GM23248 (cell line): Measurements from ENCODE around the gene ARHGAP8. TPM values are rescaled to one million over a fixed set of nuclear protein-coding genes. Genes with fewer than 3 reads are reported as not detected.

ENCODE experiments used
- DNase-seq: peaks from one replicate; pipeline ENCODE4 v3.0.0-alpha.2; 2015
- H2AFZ ChIP-seq: fragments of 200-600 bp; sonication (generic); 2 replicates; pipeline ENCODE4 v1.6.1; 2016; ENCODE audit warnings: antibody characterized with exemption
- H3F3A ChIP-seq: fragments of 200-600 bp; sonication (generic); 2 replicates; pipeline ENCODE4 v1.6.1; 2016; ENCODE audit warnings: mild to moderate bottlenecking, antibody characterized with exemption, mixed run types; ENCODE audit not compliant: insufficient read depth
- H3K27ac ChIP-seq: fragments of 200-600 bp; sonication (generic); 2 replicates; pipeline ENCODE4 v1.5.1; 2016; ENCODE audit warnings: mild to moderate bottlenecking
- H3K27me3 ChIP-seq: fragments of 200-600 bp; sonication (generic); replicated peaks from 2 replicates; pipeline ENCODE4 v1.6.1; 2016; ENCODE audit warnings: mild to moderate bottlenecking; ENCODE audit not compliant: insufficient read depth
- H3K36me3 ChIP-seq: fragments of 200-600 bp; sonication (generic); 2 replicates; pipeline ENCODE4 v1.6.1; 2016; ENCODE audit warnings: low read depth, mild to moderate bottlenecking
- H3K4me1 ChIP-seq: fragments of 200-600 bp; sonication (generic); 2 replicates; pipeline ENCODE4 v1.6.1; 2016; ENCODE audit warnings: mild to moderate bottlenecking; ENCODE audit not compliant: insufficient read depth
- H3K4me2 ChIP-seq: fragments of 200-600 bp; sonication (generic); one replicate; pipeline ENCODE4 v1.6.1; 2016; ENCODE audit warnings: mild to moderate bottlenecking; ENCODE audit not compliant: unreplicated experiment
- H3K4me3 ChIP-seq: fragments of 200-600 bp; sonication (generic); 2 replicates; pipeline ENCODE4 v1.5.1; 2016; ENCODE audit warnings: mild to moderate bottlenecking
- H3K79me2 ChIP-seq: fragments of 200-600 bp; sonication (generic); 2 replicates; pipeline ENCODE4 v1.6.1; 2016; ENCODE audit warnings: mild to moderate bottlenecking; ENCODE audit not compliant: insufficient read depth
- H3K9ac ChIP-seq: fragments of 200-600 bp; sonication (generic); 2 replicates; pipeline ENCODE4 v1.6.1; 2016; ENCODE audit warnings: mild to moderate bottlenecking
- H3K9me2 ChIP-seq: fragments of 200-600 bp; sonication (generic); 2 replicates; pipeline ENCODE4 v1.6.1; 2016; ENCODE audit warnings: mixed run types, mild to moderate bottlenecking, moderate library complexity; ENCODE audit not compliant: insufficient read depth
- H3K9me3 ChIP-seq: fragments of 200-600 bp; sonication (generic); one replicate; pipeline ENCODE4 v1.6.1; 2017; ENCODE audit warnings: low read depth
- H4K20me1 ChIP-seq: fragments of 200-600 bp; sonication (generic); 2 replicates; pipeline ENCODE4 v1.6.0; 2016; ENCODE audit not compliant: insufficient read depth
- EZH2 ChIP-seq: fragments of 200-600 bp; sonication (generic); IDR thresholded peaks from 2 replicates; pipeline ENCODE4 v1.6.1; 2018; ENCODE audit warnings: antibody characterized with exemption, mild to moderate bottlenecking; ENCODE audit not compliant: insufficient read depth, poor library complexity, severe bottlenecking
- EZH2phosphoT487 ChIP-seq: fragments of 200-600 bp; sonication (generic); IDR thresholded peaks from 2 replicates; pipeline ENCODE4 v1.6.1; 2018; ENCODE audit warnings: antibody characterized with exemption, moderate library complexity, mild to moderate bottlenecking, low read depth; ENCODE audit not compliant: insufficient read depth
- WGBS, 2 experiments: methylation state at CpG; one replicate each; pipeline ENCODE4 v1.1.6; 2015 to 2017; ENCODE audit warnings: low lambda C conversion rate in 2 of 2, low coverage in 1 of 2; ENCODE audit errors: missing lambda C conversion rate in 2 of 2; 5-methylcytosine and 5-hydroxymethylcytosine counted together
- in situ Hi-C: fragments of 300-500 bp; cut with MboI; formaldehyde crosslinking; loops from 2 replicates; pipeline ENCODE4 v1.15.0; 2020
- polyA plus RNA-seq: library from polyadenylated mRNA; unstranded; fragments of >200 nt; fragmentation: Nextera tagmentation; extraction: Ambion mirVana; gene quantifications from 2 replicates; pipeline ENCODE4 v1.2.1, GENCODE V29; 2016
- total RNA-seq: library from RNA; depleted of rRNA; stranded (reverse); fragments of >200 nt; shearing (Covaris generic); gene quantifications from 2 replicates; pipeline ENCODE4 v1.2.3, GENCODE V29; 2014

ARHGAP8 gene
- total and polyA plus RNA-seq, 2 experiments from 2014 or later, result 0.54 TPM; not detected in 1

- Histone ChIP-seq H3K9me3 (no peaks in the 10 kb centered on the region), H2AFZ (no peak overlapping the region), H3K27me3 (peaks cover 7% of the 10 kb centered on the region), H3K27ac (no peak overlapping the region), H3K9ac (no peak overlapping the region), H3K79me2 (no peaks in the 10 kb centered on the region), H3F3A (no peaks in the 10 kb centered on the region), H3K4me3 (no peak overlapping the region), H3K36me3 (no peaks in the 10 kb centered on the region), H4K20me1 (no peaks in the 10 kb centered on the region), H3K4me1 (no peaks in the 10 kb centered on the region), H3K4me2 (no peak overlapping the region), H3K9me2 (no peaks in the 10 kb centered on the region)
- TF ChIP-seq EZH2, result no peak
- no peak for TF ChIP-seq EZH2phosphoT487
- DNase-seq, result no peak
- WGBS, 2 experiments, result 69 to 79% methylated on average over 16 to 17 of the region's 17 CpGs
- in situ Hi-C loops, result no loop called here
Measured at GRCh38 chr22:44740307-44740706, 12.1 kb upstream of the ARHGAP8 start.

- Histone ChIP-seq H3K9me3 (no peaks in the 10 kb centered on the region), H3K36me3 (no peaks in the 10 kb centered on the region), H2AFZ (no peak overlapping the region), H3K9me2 (no peaks in the 10 kb centered on the region), H3K27ac (no peak overlapping the region), H3K79me2 (no peaks in the 10 kb centered on the region), H3K4me3 (no peak overlapping the region), H3K4me1 (no peaks in the 10 kb centered on the region), H4K20me1 (no peaks in the 10 kb centered on the region), H3K27me3 (peaks cover 15% of the 10 kb centered on the region), H3K4me2 (no peak overlapping the region), H3K9ac (no peak overlapping the region), H3F3A (no peaks in the 10 kb centered on the region)
- in situ Hi-C loops, result no loop called here
- WGBS, 2 experiments, result 77 to 80% methylated on average over 9 of the region's 9 CpGs
- no peak for DNase-seq
- TF ChIP-seq EZH2 (no peak), EZH2phosphoT487 (no peak)
Measured at GRCh38 chr22:44741929-44742328, 10.4 kb upstream of the ARHGAP8 start.

DNA sequence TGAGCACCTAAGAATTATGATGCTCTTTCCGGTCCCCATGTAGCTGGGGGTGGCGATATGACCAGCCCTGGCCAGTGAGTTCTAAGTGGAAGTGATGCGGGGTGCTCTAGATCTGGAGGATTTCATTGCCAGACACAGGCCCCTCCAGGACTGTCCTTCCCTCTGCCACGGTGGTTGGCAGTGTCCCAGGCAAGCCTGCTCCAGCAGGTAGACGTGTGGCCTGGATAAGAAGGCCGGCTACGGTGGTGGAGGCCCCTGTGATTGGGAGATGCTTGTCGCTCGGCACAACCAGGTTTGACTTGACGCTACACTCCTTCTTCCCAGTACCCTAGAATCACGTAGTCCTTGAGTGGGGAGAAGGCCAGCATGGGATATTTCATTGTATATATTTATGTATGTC is 9.1 kb upstream of the ARHGAP8 start:
- no peak overlapping the region for H3K9ac ChIP-seq
- H3F3A ChIP-seq, result no peaks in the 10 kb centered on the region
- no peaks in the 10 kb centered on the region for H3K9me3 ChIP-seq
- no peaks in the 10 kb centered on the region for H3K36me3 ChIP-seq
- no peaks in the 10 kb centered on the region for H3K9me2 ChIP-seq
- no peak overlapping the region for H3K4me3 ChIP-seq
- H3K79me2 ChIP-seq, result no peaks in the 10 kb centered on the region
- no peaks in the 10 kb centered on the region for H4K20me1 ChIP-seq
- peaks cover 15% of the 10 kb centered on the region for H3K27me3 ChIP-seq
- H3K27ac ChIP-seq, result no peak overlapping the region
- 71 to 73% methylated on average over 11 of the region's 11 CpGs for WGBS, 2 experiments
- in situ Hi-C loops, result no loop called here
- H3K4me2 ChIP-seq, result no peak overlapping the region
- no peaks in the 10 kb centered on the region for H3K4me1 ChIP-seq
- TF ChIP-seq EZH2 (no peak), EZH2phosphoT487 (no peak)
- no peak for DNase-seq
- H2AFZ ChIP-seq, result no peak overlapping the region

DNA sequence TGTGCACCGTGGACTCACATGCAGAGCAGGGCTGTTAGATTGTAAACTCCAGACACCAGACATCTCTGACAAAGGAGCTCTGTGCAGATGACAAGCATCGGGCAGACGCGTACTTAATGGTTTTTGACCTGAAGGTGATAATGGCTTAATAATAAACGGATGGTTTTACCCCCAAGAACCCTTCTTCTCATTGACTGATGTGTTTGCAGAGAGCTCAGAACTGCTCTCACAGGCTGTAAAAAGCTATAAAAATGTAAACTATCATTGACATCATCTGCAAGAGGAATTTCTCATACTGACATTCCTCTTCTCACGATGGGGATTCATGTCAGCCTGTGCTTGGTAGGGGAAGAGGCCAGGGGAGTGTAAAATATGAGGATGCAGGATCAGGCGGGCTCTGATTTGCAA is 8.6 kb upstream of the ARHGAP8 start:
- Histone ChIP-seq H3F3A (no peaks in the 10 kb centered on the region), H3K9me3 (no peaks in the 10 kb centered on the region), H3K79me2 (no peaks in the 10 kb centered on the region), H3K4me1 (no peaks in the 10 kb centered on the region), H3K4me2 (no peak overlapping the region), H4K20me1 (no peaks in the 10 kb centered on the region), H3K27ac (no peak overlapping the region), H3K36me3 (no peaks in the 10 kb centered on the region), H3K9ac (no peak overlapping the region), H3K9me2 (no peaks in the 10 kb centered on the region), H2AFZ (no peak overlapping the region), H3K27me3 (peaks cover 15% of the 10 kb centered on the region), H3K4me3 (no peak overlapping the region)
- TF ChIP-seq EZH2 (no peak), EZH2phosphoT487 (no peak)
- in situ Hi-C loops, result no loop called here
- no peak for DNase-seq
- 6 to 15% methylated on average over 7 of the region's 7 CpGs for WGBS, 2 experiments
